ENCODE data around the gene RIT2. TPM values are rescaled to one million over a fixed set of nuclear protein-coding genes. Genes with fewer than 3 reads are reported as not detected.

Gene RIT2
- total RNA-seq, 4 donors from 2014 or later = not detected

DNA sequence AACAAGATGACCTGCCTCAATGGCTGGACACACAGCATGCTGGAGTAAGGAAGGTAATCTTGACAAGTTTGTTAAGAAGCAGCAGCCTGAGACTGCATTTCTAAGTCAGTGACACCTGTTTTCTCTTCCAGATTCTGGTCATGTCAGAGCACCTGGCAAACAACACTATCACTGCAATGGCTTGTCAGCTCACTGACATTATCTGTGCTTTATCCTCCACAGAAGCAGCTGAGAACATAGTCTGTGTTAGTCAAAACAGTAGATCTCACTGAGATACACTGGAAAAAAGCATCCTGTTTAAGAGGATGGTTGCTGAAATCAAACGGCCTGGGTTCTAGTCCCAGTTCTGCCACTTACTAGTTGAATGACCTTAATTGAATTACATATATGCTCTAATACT lies 355.2 kb downstream of the RIT2 start:
- TF ChIP-seq POLR2AphosphoS5 (IDR thresholded peaks at IDR 0.05) (no peak), POLR2A (IDR thresholded peaks at IDR 0.05; ENCODE audit: low read depth) (no peak), EP300 (IDR thresholded peaks at IDR 0.05) (no peak)
- TF ChIP-seq, protein P1, sequence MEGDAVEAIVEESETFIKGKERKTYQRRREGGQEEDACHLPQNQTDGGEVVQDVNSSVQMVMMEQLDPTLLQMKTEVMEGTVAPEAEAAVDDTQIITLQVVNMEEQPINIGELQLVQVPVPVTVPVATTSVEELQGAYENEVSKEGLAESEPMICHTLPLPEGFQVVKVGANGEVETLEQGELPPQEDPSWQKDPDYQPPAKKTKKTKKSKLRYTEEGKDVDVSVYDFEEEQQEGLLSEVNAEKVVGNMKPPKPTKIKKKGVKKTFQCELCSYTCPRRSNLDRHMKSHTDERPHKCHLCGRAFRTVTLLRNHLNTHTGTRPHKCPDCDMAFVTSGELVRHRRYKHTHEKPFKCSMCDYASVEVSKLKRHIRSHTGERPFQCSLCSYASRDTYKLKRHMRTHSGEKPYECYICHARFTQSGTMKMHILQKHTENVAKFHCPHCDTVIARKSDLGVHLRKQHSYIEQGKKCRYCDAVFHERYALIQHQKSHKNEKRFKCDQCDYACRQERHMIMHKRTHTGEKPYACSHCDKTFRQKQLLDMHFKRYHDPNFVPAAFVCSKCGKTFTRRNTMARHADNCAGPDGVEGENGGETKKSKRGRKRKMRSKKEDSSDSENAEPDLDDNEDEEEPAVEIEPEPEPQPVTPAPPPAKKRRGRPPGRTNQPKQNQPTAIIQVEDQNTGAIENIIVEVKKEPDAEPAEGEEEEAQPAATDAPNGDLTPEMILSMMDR (IDR thresholded peaks at IDR 0.05) = no peak
- H3K4me3 ChIP-seq = no peak overlapping the region
- H3K4me1 ChIP-seq = no peaks in the 10 kb centered on the region
- H3K9me3 ChIP-seq = no peaks in the 10 kb centered on the region
- H3K27ac ChIP-seq (replicated peaks in 1 of 4) = no peak overlapping the region
- DNase-seq (ENCODE audit: extremely low spot score) = no peak
- H3K36me3 ChIP-seq = no peaks in the 10 kb centered on the region
- 65% methylated on average over 1 of the region's 1 CpG for WGBS
- H3K27me3 ChIP-seq = no peaks in the 10 kb centered on the region
- intact Hi-C loops (cut with DNase I) = no loop called here

DNA sequence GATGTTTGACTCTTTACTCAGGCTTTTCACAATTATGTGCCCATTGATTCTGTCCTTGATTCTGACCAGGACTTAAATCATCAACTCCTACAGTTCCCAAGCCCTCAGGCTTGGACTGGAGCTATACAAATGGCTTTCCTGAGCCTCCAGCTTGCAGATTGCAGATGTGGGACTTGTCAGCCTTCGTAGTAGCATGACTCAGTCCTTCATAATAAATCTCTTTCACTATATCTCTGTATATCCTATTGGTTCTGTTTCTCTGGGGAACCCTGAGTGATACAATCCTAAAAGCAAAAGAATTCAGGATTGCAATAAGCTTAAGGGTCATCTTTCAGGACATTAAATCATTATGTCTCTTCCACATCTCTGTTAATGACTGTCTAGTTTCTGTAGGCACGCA lies 356.6 kb downstream of the RIT2 start:
- DNase-seq (ENCODE audit: extremely low spot score) = no peak
- intact Hi-C loops (cut with DNase I) = no loop called here
- H3K9me3 ChIP-seq = no peaks in the 10 kb centered on the region
- no peaks in the 10 kb centered on the region for H3K27me3 ChIP-seq
- 61% methylated on average over 2 of the region's 2 CpGs for WGBS
- H3K36me3 ChIP-seq = no peaks in the 10 kb centered on the region
- no peak overlapping the region for H3K4me3 ChIP-seq
- TF ChIP-seq EP300 (IDR thresholded peaks at IDR 0.05) (no peak), POLR2AphosphoS5 (IDR thresholded peaks at IDR 0.05) (no peak), POLR2A (IDR thresholded peaks at IDR 0.05; ENCODE audit: low read depth) (no peak)
- TF ChIP-seq, protein P1 (IDR thresholded peaks at IDR 0.05) = no peak
- no peaks in the 10 kb centered on the region for H3K4me1 ChIP-seq
- H3K27ac ChIP-seq (replicated peaks in 1 of 4) = no peak overlapping the region

DNA sequence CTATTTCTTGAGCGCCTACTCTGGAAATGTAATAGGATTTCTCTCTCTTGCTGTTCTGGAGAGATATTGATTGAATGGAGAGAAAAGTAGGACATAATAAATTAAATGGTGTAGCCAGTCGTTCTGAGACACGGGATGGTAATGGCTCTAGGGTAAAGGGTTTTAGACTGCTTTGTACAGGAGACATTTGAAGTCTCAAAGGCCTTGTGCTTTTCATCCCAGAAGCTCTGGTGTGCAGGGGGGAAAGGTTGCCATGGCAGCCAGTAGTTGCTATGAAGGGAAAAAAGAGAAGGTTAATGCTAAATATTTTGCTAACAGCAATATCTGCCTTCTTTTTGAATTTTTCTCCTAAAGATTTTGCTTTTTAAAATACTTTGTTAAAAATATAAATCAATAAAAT lies 359.3 kb downstream of the RIT2 start:
- DNase-seq (ENCODE audit: extremely low spot score) = no peak
- Histone ChIP-seq H3K27me3 (no peaks in the 10 kb centered on the region), H3K27ac (replicated peaks in 1 of 4) (no peak overlapping the region), H3K36me3 (no peaks in the 10 kb centered on the region), H3K4me1 (no peaks in the 10 kb centered on the region), H3K4me3 (no peak overlapping the region), H3K9me3 (no peaks in the 10 kb centered on the region)
- TF ChIP-seq POLR2AphosphoS5 (IDR thresholded peaks at IDR 0.05) = no peak
- 86% methylated on average over 3 of the region's 3 CpGs for WGBS
- intact Hi-C loops (cut with DNase I) = no loop called here

DNA sequence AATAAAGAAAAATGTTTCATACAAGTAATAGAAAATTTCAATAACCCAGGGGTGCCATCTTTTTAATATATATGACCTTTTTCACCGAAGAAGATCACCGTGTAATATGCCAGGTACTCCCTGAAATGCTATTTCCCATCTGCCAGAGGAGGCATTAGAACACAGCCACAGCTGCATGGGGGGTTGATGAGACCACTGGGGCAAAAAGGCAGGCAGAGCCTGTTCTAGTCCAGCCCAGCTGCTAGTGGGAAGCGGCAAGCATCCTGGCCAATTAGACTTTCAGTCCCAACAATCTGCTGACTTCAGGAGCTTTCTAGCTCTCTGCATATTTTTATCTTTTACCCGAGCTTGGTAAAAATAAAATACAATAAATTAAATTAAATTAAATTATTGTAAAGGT lies 362.6 kb downstream of the RIT2 start:
- Histone ChIP-seq H3K4me3 (no peak overlapping the region), H3K9me3 (no peaks in the 10 kb centered on the region), H3K36me3 (no peaks in the 10 kb centered on the region), H3K27ac (replicated peaks in 1 of 4) (no peak overlapping the region), H3K4me1 (no peaks in the 10 kb centered on the region), H3K27me3 (no peaks in the 10 kb centered on the region)
- DNase-seq (ENCODE audit: extremely low spot score) = no peak
- TF ChIP-seq, protein P1 (IDR thresholded peaks at IDR 0.05) = no peak
- no peak for TF ChIP-seq POLR2AphosphoS5 (IDR thresholded peaks at IDR 0.05)
- TF ChIP-seq EP300 (IDR thresholded peaks at IDR 0.05) = no peak
- no peak for TF ChIP-seq POLR2A (IDR thresholded peaks at IDR 0.05; ENCODE audit: low read depth)
- 85% methylated on average over 4 of the region's 4 CpGs for WGBS
- intact Hi-C loops (cut with DNase I) = no loop called here

DNA sequence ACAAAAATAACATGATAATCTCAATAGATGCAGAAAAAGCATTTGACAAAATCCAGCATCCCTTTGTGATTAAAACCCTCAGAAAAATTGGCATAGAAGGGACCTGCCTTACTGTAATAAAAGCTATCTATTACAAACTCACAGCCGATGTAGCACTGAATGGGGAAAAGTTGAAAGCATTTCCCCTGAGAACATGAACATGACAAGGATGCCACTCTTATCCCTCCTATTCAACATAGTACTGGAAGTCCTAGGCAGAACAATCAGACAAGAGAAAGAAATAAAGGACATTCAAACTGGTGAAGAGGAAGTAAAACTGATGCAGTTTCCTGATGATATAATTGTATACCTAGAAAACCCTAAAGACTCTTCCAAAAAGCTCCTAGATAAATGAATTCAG lies 368.7 kb downstream of the RIT2 start:
- H3K36me3 ChIP-seq = no peaks in the 10 kb centered on the region
- DNase-seq (ENCODE audit: extremely low spot score) = no peak
- H3K4me3 ChIP-seq = no peak overlapping the region
- H3K4me1 ChIP-seq = no peaks in the 10 kb centered on the region
- H3K27me3 ChIP-seq = no peaks in the 10 kb centered on the region
- TF ChIP-seq POLR2AphosphoS5 (IDR thresholded peaks at IDR 0.05) = no peak
- TF ChIP-seq EP300 (IDR thresholded peaks at IDR 0.05) = no peak
- TF ChIP-seq, protein P1 (IDR thresholded peaks at IDR 0.05) = no peak
- TF ChIP-seq POLR2A (IDR thresholded peaks at IDR 0.05; ENCODE audit: low read depth) = no peak
- intact Hi-C loops (cut with DNase I) = no loop called here
- no peaks in the 10 kb centered on the region for H3K9me3 ChIP-seq
- H3K27ac ChIP-seq (replicated peaks in 1 of 4) = no peak overlapping the region
- 76% methylated on average over 1 of the region's 1 CpG for WGBS

Measured in esophagus muscularis mucosa (tissue), 4 donors.